DOHH2 (cell line): Measurements from ENCODE around the gene MMP14.

Experiments
- H3F3A ChIP-seq: fragments of 200-600 bp; sonication (generic), shearing (Covaris generic); 2 replicates; pipeline ENCODE4 v1.6.0; 2016; ENCODE audit warnings: antibody characterized with exemption, mild to moderate bottlenecking; ENCODE audit not compliant: control insufficient read depth, insufficient read depth
- H3K27ac ChIP-seq: fragments of 200-600 bp; sonication (generic); 2 replicates; pipeline ENCODE4 v1.5.1; 2014; ENCODE audit warnings: low read depth, mild to moderate bottlenecking, low read length, moderate library complexity
- H3K27me3 ChIP-seq: fragments of 200-600 bp; sonication (generic); 2 replicates; pipeline ENCODE4 v1.6.1; 2014; ENCODE audit warnings: mild to moderate bottlenecking, low read length, mixed read lengths; ENCODE audit not compliant: control insufficient read depth
- H3K36me3 ChIP-seq: fragments of 200-600 bp; sonication (generic); 2 replicates; pipeline ENCODE4 v1.6.1; 2014; ENCODE audit warnings: mild to moderate bottlenecking, low read length, moderate library complexity, mixed read lengths; ENCODE audit not compliant: control insufficient read depth
- H3K4me1 ChIP-seq: fragments of 200-600 bp; sonication (generic); 2 replicates; pipeline ENCODE4 v1.6.1; 2014; ENCODE audit warnings: mild to moderate bottlenecking, low read length, mixed read lengths; ENCODE audit not compliant: control insufficient read depth
- H3K4me2 ChIP-seq: fragments of 200-600 bp; sonication (generic); 2 replicates; pipeline ENCODE4 v1.6.0; 2014; ENCODE audit warnings: mild to moderate bottlenecking, low read length, moderate library complexity
- H3K4me3 ChIP-seq: fragments of 200-600 bp; sonication (generic); 2 replicates; pipeline ENCODE4 v1.5.1; 2014; ENCODE audit warnings: mild to moderate bottlenecking, low read length, mixed read lengths
- H3K79me2 ChIP-seq: fragments of 200-600 bp; sonication (generic); 2 replicates; pipeline ENCODE4 v1.6.1; 2014; ENCODE audit warnings: mild to moderate bottlenecking, low read length, mixed read lengths; ENCODE audit not compliant: control insufficient read depth
- H3K9me2 ChIP-seq: fragments of 200-600 bp; sonication (generic); replicated peaks from 2 replicates; pipeline ENCODE4 v1.6.1; 2014; ENCODE audit warnings: mild to moderate bottlenecking, low read length, mixed read lengths; ENCODE audit not compliant: control insufficient read depth
- H3K9me3 ChIP-seq: fragments of 200-600 bp; sonication (generic); 2 replicates; pipeline ENCODE4 v1.6.1; 2014; ENCODE audit warnings: antibody characterized with exemption, low read length, mixed read lengths; ENCODE audit not compliant: control insufficient read depth, insufficient read depth
- H4K20me1 ChIP-seq: fragments of 200-600 bp; sonication (generic); 2 replicates; pipeline ENCODE4 v1.6.0; 2014; ENCODE audit warnings: low read depth, mild to moderate bottlenecking, antibody characterized with exemption, low read length, moderate library complexity; ENCODE audit not compliant: control insufficient read depth, insufficient read depth
- CTCF ChIP-seq: fragments of 200-600 bp; sonication (generic); IDR thresholded peaks from one replicate; pipeline ENCODE4 v1.5.1; 2014; ENCODE audit warnings: antibody characterized with exemption, mild to moderate bottlenecking, low read depth, low read length; ENCODE audit not compliant: poor library complexity, severe bottlenecking
- EZH2phosphoT487 ChIP-seq: fragments of 200-600 bp; sonication (generic); IDR thresholded peaks from 2 replicates; pipeline ENCODE4 v1.6.1; 2017; ENCODE audit warnings: borderline replicate concordance, mild to moderate bottlenecking, antibody characterized with exemption, low read length, moderate library complexity, mixed read lengths

Gene MMP14

GRCh38 chr14:22814941-22815713 is 21.3 kb upstream of the MMP14 start, which contains the start of gene SLC7A7:
Gene SLC7A7, minus strand, starts transcription at chr14:22815435. Its CDS starts 2,037 bp downstream, at chr14:22813398.
- Histone ChIP-seq H3K27me3 (no peaks in the 10 kb centered on the region), H3K4me3 (peak within 1 kb of the TSS; percentile 97), H4K20me1 (no peaks in the 10 kb centered on the region), H3K4me1 (peaks cover 82% of the 10 kb centered on the region), H3K4me2 (peak within 1 kb of the TSS; percentile 97), H3K27ac (peak within 1 kb of the TSS; percentile 100), H3K9me3 (no peaks in the 10 kb centered on the region), H3K9me2 (no peaks in the 10 kb centered on the region), H3K36me3 (peaks cover 29% of the 10 kb centered on the region), H3K79me2 (peaks cover 57% of the 10 kb centered on the region), H3F3A (peaks cover 42% of the 10 kb centered on the region)
- TF ChIP-seq EZH2phosphoT487 = no peak
- TF ChIP-seq CTCF = no peak

GRCh38 chr14:22819151-22819988 is 17.0 kb upstream of the MMP14 start:
- H3K27ac ChIP-seq = peak overlapping the region; percentile 66
- no peak for TF ChIP-seq EZH2phosphoT487
- no peak for TF ChIP-seq CTCF
- no peaks in the 10 kb centered on the region for H3K9me2 ChIP-seq
- H3K27me3 ChIP-seq = no peaks in the 10 kb centered on the region
- H4K20me1 ChIP-seq = no peaks in the 10 kb centered on the region
- no peaks in the 10 kb centered on the region for H3K9me3 ChIP-seq
- peaks cover 11% of the 10 kb centered on the region for H3K36me3 ChIP-seq
- H3F3A ChIP-seq = peaks cover 36% of the 10 kb centered on the region
- peaks cover 19% of the 10 kb centered on the region for H3K79me2 ChIP-seq
- peak overlapping the region; percentile 81 for H3K4me2 ChIP-seq
- H3K4me3 ChIP-seq = peak overlapping the region; percentile 67
- H3K4me1 ChIP-seq = peaks cover 92% of the 10 kb centered on the region

GRCh38 chr14:22820731-22821130 is 15.7 kb upstream of the MMP14 start:
- TF ChIP-seq CTCF = no peak
- TF ChIP-seq EZH2phosphoT487 = no peak
- H3K27ac ChIP-seq = no peak overlapping the region

More at GRCh38 chr14:22820731-22821130, 15.7 kb upstream of the MMP14 start:
- Histone ChIP-seq H3K9me2 (no peaks in the 10 kb centered on the region), H3K4me2 (no peak overlapping the region), H3K27me3 (no peaks in the 10 kb centered on the region), H3K36me3 (no peaks in the 10 kb centered on the region), H3K4me3 (no peak overlapping the region), H3K9me3 (no peaks in the 10 kb centered on the region), H3K4me1 (peaks cover 92% of the 10 kb centered on the region), H4K20me1 (no peaks in the 10 kb centered on the region), H3F3A (peaks cover 36% of the 10 kb centered on the region), H3K79me2 (peaks cover 6% of the 10 kb centered on the region)
